GM12878 (cell line): Measurements from ENCODE around the gene LENG9. TPM values are rescaled to one million over a fixed set of nuclear protein-coding genes. Genes with fewer than 3 reads are reported as not detected.

Experiments used
- CBX3 ChIP-seq: fragments of 200-600 bp; sonication (generic); IDR thresholded peaks from 2 replicates; pipeline ENCODE4 v1.6.1; 2016; ENCODE audit warnings: low read depth, borderline replicate concordance
- CREB1 ChIP-seq: IDR thresholded peaks from 2 replicates; pipeline ENCODE4 v1.6.1; 2012; ENCODE audit warnings: low read depth, mild to moderate bottlenecking, inconsistent platforms
- GABPA ChIP-seq: IDR thresholded peaks from 2 replicates; pipeline ENCODE4 v1.6.1; 2014; ENCODE audit warnings: antibody characterized with exemption, low read depth, mild to moderate bottlenecking, inconsistent platforms
- HDAC6 ChIP-seq: fragments of 200-600 bp; sonication (generic); IDR thresholded peaks from one replicate; pipeline ENCODE4 v1.8.0; 2017; ENCODE audit warnings: antibody characterized with exemption; ENCODE audit not compliant: unreplicated experiment
- IKZF1 ChIP-seq: fragments of 450-650 bp; conservative IDR thresholded peaks from 2 replicates; pipeline ENCODE4 v1.6.1; 2017; ENCODE audit warnings: antibody characterized with exemption, mild to moderate bottlenecking
- JUND ChIP-seq: IDR thresholded peaks from 2 replicates; pipeline ENCODE4 v1.6.1; 2012; ENCODE audit warnings: low read depth, mild to moderate bottlenecking, low read length, improper control_type of control experiment, moderate library complexity
- LARP7 ChIP-seq: fragments of 450-650 bp; IDR thresholded peaks from 2 replicates; pipeline ENCODE4 v1.6.1; 2017; ENCODE audit warnings: mild to moderate bottlenecking
- MEF2B ChIP-seq: fragments of 450-650 bp; IDR thresholded peaks from 2 replicates; pipeline ENCODE4 v1.6.1; 2018; ENCODE audit warnings: mild to moderate bottlenecking, moderate library complexity; ENCODE audit not compliant: partially characterized antibody, poor library complexity, severe bottlenecking
- MYC ChIP-seq: IDR thresholded peaks from 2 replicates; pipeline ENCODE4 v1.6.1; 2011; ENCODE audit warnings: mild to moderate bottlenecking, low read length, moderate library complexity, inconsistent platforms; ENCODE audit not compliant: insufficient read depth, insufficient replicate concordance, insufficient read length, severe bottlenecking
- NR2F1 ChIP-seq: fragments of 450-650 bp; conservative IDR thresholded peaks from 2 replicates; pipeline ENCODE4 v1.6.1; 2017; ENCODE audit warnings: mild to moderate bottlenecking
- NRF1 ChIP-seq: conservative IDR thresholded peaks from 2 replicates; pipeline ENCODE4 v1.6.1; 2011; ENCODE audit warnings: mild to moderate bottlenecking, low read depth, low read length, improper control_type of control experiment
- RB1 ChIP-seq: fragments of 450-650 bp; formaldehyde crosslinking; IDR thresholded peaks from 2 replicates; pipeline ENCODE4 v1.6.1; 2017; ENCODE audit warnings: mild to moderate bottlenecking, borderline replicate concordance
- RBBP5 ChIP-seq: fragments of 200-600 bp; sonication (generic); conservative IDR thresholded peaks from 2 replicates; pipeline ENCODE4 v1.6.1; 2016
- SIX5 ChIP-seq: IDR thresholded peaks from 2 replicates; pipeline ENCODE4 v1.6.1; 2011; ENCODE audit warnings: mild to moderate bottlenecking, low read depth, low read length, moderate library complexity; ENCODE audit not compliant: severe bottlenecking
- SMARCA5 ChIP-seq: fragments of 450-650 bp; IDR thresholded peaks from 2 replicates; pipeline ENCODE4 v1.6.1; 2017; ENCODE audit warnings: mild to moderate bottlenecking
- polyA plus RNA-seq, 11 experiments: library from polyadenylated mRNA; depleted of rRNA in 4 of 11; unstranded in 6 of 11; stranded (reverse) in 5 of 11; fragments of >200 nt; fragmentation: Nextera tagmentation in 4 of 11; fragmentation: Illumina TruSeq in 1 of 11; extraction: Ambion mirVana in 4 of 11; extraction: Trizol in 1 of 11; gene quantifications; 1 replicate in 1 of 11; 2 replicates in 10 of 11; pipeline versions ENCODE4 v1.2.1 to v1.2.3, GENCODE V29; 2011 to 2016; ENCODE audit warnings: inconsistent platforms in 2 of 11, missing spikeins in 2 of 11, low read depth in 1 of 11
- total RNA-seq, 4 experiments: library from RNA; depleted of rRNA in 3 of 4; stranded (reverse); fragments of >200 nt in 3 of 4; fragmentation: Illumina TruSeq in 1 of 4; extraction: Trizol in 1 of 4; gene quantifications; 2 replicates each; pipeline versions ENCODE4 v1.2.1 to v1.2.3, GENCODE V29; 2013 to 2021
- TF ChIP-seq, protein P1 (sequence below): fragments of 450-650 bp; IDR thresholded peaks from 2 replicates; pipeline ENCODE4 v1.6.1; 2016; ENCODE audit warnings: mild to moderate bottlenecking, moderate library complexity, borderline replicate concordance
- TF ChIP-seq, protein P2 (sequence below): IDR thresholded peaks from 2 replicates; pipeline ENCODE4 v1.6.1; 2011; ENCODE audit warnings: low read depth, low read length, improper control_type of control experiment, borderline replicate concordance
- TF ChIP-seq, protein P3 (sequence below): fragments of 450-650 bp; IDR thresholded peaks from 2 replicates; pipeline ENCODE4 v1.6.1; 2014; ENCODE audit warnings: mild to moderate bottlenecking
- TF ChIP-seq, protein P4 (sequence below): fragments of 450-650 bp; conservative IDR thresholded peaks from 2 replicates; pipeline ENCODE4 v1.6.1; 2017; ENCODE audit warnings: mild to moderate bottlenecking, moderate library complexity
- TF ChIP-seq, protein P5 (sequence below): IDR thresholded peaks from 2 replicates; pipeline ENCODE4 v1.6.1; 2012; ENCODE audit warnings: low read depth, low read length, improper control_type of control experiment

Gene LENG9
- total and polyA plus RNA-seq, 10 of the 15 experiments (the other 5 are each of a cell fraction or from before 2014, with no cell fraction given): 0.09 to 2.9 (median 0.76) TPM; not detected in 1

DNA sequence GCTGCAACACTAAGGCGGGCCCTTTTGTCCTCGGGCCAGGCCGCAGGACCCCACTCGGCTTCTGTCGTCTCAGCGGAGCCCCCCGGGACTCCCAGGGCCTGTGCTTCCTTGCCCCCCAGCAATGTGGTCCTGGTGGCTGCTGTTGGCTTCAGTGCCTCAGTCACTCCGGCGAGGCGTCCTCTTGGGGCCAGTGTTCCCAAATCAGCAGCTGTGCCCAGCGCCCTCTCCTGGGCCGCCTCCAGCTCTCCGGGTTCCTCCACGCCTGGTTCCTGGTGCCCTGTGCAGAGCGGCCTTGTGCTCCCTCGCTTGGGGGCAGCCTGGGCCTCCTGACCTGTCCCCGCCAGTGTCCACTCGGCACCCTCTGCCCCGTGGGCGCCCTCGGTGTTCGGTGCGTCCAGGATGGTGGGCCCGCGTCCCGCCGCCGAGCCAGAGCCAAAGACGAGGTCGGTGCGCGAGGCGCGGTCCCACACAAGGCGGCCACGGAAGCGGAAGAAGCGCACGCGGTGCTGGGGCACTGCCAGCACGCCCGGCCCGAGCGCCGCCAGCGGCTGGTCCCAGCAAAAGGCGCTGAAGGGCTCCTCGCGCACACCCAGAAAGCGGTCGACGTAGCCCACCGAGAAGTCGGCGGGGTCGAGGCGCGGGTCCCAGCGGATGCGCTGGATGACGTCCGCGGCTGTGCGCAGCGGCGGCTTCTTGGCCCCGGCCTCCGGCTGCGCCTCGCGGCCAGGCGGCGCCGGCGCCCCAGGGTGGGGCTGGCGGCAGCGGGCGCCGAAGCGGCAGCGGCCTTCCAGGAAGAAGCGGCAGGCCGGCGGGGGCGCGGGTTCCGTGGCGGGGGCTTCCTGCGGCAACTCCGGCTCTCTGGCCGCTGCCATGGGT, 685 bp downstream of the LENG9 start (continued):
- peak; percentile 73 for TF ChIP-seq NR2F1
- TF ChIP-seq, protein P1, sequence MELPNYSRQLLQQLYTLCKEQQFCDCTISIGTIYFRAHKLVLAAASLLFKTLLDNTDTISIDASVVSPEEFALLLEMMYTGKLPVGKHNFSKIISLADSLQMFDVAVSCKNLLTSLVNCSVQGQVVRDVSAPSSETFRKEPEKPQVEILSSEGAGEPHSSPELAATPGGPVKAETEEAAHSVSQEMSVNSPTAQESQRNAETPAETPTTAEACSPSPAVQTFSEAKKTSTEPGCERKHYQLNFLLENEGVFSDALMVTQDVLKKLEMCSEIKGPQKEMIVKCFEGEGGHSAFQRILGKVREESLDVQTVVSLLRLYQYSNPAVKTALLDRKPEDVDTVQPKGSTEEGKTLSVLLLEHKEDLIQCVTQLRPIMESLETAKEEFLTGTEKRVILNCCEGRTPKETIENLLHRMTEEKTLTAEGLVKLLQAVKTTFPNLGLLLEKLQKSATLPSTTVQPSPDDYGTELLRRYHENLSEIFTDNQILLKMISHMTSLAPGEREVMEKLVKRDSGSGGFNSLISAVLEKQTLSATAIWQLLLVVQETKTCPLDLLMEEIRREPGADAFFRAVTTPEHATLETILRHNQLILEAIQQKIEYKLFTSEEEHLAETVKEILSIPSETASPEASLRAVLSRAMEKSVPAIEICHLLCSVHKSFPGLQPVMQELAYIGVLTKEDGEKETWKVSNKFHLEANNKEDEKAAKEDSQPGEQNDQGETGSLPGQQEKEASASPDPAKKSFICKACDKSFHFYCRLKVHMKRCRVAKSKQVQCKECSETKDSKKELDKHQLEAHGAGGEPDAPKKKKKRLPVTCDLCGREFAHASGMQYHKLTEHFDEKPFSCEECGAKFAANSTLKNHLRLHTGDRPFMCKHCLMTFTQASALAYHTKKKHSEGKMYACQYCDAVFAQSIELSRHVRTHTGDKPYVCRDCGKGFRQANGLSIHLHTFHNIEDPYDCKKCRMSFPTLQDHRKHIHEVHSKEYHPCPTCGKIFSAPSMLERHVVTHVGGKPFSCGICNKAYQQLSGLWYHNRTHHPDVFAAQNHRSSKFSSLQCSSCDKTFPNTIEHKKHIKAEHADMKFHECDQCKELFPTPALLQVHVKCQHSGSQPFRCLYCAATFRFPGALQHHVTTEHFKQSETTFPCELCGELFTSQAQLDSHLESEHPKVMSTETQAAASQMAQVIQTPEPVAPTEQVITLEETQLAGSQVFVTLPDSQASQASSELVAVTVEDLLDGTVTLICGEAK: no peak
- TF ChIP-seq JUND: no peak
- TF ChIP-seq SMARCA5: peak; percentile 84
- TF ChIP-seq RB1: 0 out of 2 replicates have a peak, but pooled peaks have one; percentile 63
- 0 out of 2 replicates have a peak, but pooled peaks have one; percentile 19 for TF ChIP-seq CREB1
- no peak for TF ChIP-seq NRF1
- TF ChIP-seq, protein P2, sequence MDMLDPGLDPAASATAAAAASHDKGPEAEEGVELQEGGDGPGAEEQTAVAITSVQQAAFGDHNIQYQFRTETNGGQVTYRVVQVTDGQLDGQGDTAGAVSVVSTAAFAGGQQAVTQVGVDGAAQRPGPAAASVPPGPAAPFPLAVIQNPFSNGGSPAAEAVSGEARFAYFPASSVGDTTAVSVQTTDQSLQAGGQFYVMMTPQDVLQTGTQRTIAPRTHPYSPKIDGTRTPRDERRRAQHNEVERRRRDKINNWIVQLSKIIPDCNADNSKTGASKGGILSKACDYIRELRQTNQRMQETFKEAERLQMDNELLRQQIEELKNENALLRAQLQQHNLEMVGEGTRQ: no peak
- TF ChIP-seq, protein P3, sequence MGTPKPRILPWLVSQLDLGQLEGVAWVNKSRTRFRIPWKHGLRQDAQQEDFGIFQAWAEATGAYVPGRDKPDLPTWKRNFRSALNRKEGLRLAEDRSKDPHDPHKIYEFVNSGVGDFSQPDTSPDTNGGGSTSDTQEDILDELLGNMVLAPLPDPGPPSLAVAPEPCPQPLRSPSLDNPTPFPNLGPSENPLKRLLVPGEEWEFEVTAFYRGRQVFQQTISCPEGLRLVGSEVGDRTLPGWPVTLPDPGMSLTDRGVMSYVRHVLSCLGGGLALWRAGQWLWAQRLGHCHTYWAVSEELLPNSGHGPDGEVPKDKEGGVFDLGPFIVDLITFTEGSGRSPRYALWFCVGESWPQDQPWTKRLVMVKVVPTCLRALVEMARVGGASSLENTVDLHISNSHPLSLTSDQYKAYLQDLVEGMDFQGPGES: no peak
- peak; percentile 53 for TF ChIP-seq MYC
- TF ChIP-seq CBX3: no peak
- TF ChIP-seq IKZF1: no peak
- TF ChIP-seq GABPA: no peak
- no peak for TF ChIP-seq MEF2B
- peak; percentile 97 for TF ChIP-seq LARP7
- no peak for TF ChIP-seq SIX5
- no peak for TF ChIP-seq RBBP5
- TF ChIP-seq, protein P4, sequence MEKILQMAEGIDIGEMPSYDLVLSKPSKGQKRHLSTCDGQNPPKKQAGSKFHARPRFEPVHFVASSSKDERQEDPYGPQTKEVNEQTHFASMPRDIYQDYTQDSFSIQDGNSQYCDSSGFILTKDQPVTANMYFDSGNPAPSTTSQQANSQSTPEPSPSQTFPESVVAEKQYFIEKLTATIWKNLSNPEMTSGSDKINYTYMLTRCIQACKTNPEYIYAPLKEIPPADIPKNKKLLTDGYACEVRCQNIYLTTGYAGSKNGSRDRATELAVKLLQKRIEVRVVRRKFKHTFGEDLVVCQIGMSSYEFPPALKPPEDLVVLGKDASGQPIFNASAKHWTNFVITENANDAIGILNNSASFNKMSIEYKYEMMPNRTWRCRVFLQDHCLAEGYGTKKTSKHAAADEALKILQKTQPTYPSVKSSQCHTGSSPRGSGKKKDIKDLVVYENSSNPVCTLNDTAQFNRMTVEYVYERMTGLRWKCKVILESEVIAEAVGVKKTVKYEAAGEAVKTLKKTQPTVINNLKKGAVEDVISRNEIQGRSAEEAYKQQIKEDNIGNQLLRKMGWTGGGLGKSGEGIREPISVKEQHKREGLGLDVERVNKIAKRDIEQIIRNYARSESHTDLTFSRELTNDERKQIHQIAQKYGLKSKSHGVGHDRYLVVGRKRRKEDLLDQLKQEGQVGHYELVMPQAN: peak; percentile 77
- TF ChIP-seq, protein P5, sequence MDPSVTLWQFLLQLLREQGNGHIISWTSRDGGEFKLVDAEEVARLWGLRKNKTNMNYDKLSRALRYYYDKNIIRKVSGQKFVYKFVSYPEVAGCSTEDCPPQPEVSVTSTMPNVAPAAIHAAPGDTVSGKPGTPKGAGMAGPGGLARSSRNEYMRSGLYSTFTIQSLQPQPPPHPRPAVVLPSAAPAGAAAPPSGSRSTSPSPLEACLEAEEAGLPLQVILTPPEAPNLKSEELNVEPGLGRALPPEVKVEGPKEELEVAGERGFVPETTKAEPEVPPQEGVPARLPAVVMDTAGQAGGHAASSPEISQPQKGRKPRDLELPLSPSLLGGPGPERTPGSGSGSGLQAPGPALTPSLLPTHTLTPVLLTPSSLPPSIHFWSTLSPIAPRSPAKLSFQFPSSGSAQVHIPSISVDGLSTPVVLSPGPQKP: no peak
- peak; percentile 80 for TF ChIP-seq HDAC6
